ENCODE data around the gene CCDC91. TPM values are rescaled to one million over a fixed set of nuclear protein-coding genes. Genes with fewer than 3 reads are reported as not detected.

Gene CCDC91
- total and polyA plus RNA-seq, 9 of the 15 experiments (the other 6 are each of a cell fraction or from before 2014, with no cell fraction given) = 10.1 to 31.1 (median 26.3) TPM

- TF ChIP-seq TOE1 (IDR thresholded peaks at IDR 0.05; ENCODE audit: borderline replicate concordance) = no peak
- TF ChIP-seq TOE1 (CRISPR knock-in tag; IDR thresholded peaks at IDR 0.05; ENCODE audit: borderline replicate concordance, low read depth) = no peak
Observed at GRCh38 chr12:28374556-28374955, 184.3 kb downstream of the CCDC91 start (continued).

GRCh38 chr12:28378736-28379135, 188.5 kb downstream of the CCDC91 start:
- Histone ChIP-seq H3K36me3 (ENCODE audit: control insufficient read depth, insufficient read depth, low read length) (no peaks in the 10 kb centered on the region; the same call in 2 of the 3 replicates), H3K9ac (ENCODE audit: insufficient read depth in 1 of 2, low read depth in 2 of 2, low read length in 2 of 2) (no peak overlapping the region), H3K4me1 (replicated peaks in 1 of 2; ENCODE audit: control insufficient read depth in 2 of 2, insufficient read depth in 2 of 2, low read length in 2 of 2) (no peaks in the 10 kb centered on the region), H2AFZ (ENCODE audit: low read depth, low read length) (no peak overlapping the region), H3K27ac (ENCODE audit: extremely low read depth, low read depth, low read length) (no peak overlapping the region), H3K27me3 (ENCODE audit: control insufficient read depth in 2 of 2, insufficient read depth in 2 of 2, low read length in 2 of 2) (no peaks in the 10 kb centered on the region), H3K9me3 (replicated peaks; ENCODE audit: control insufficient read depth, insufficient read depth, low read depth, low read length) (no peaks in the 10 kb centered on the region), H3K79me2 (ENCODE audit: control insufficient read depth, insufficient read depth, low read length) (no peaks in the 10 kb centered on the region), H3K9me1 (ENCODE audit: control insufficient read depth, insufficient read depth, low read length) (no peaks in the 10 kb centered on the region), H3K4me2 (ENCODE audit: insufficient read depth, low read length) (no peak overlapping the region), H4K20me1 (replicated peaks; ENCODE audit: control insufficient read depth, insufficient read depth, low read length) (no peaks in the 10 kb centered on the region), H3K4me3 (no peak overlapping the region)
- intact Hi-C loops (cut with micrococcal nuclease) (no loop called here), in situ Hi-C loops (cut with MboI) (no loop called here)
- ATAC-seq (no peak), FAIRE-seq (no peak), DNase-seq (ENCODE audit: extremely low read depth in 1 of 4, low spot score in 3 of 4) (no peak)
- ChIA-PET CTCF (ENCODE audit: low intra/inter-chr PET ratio) (no interaction called here), POLR2A (no interaction called here)
- BruUV-seq (replicated peaks) = no TSS peak
- TF ChIP-seq PML (IDR thresholded peaks at IDR 0.05; ENCODE audit: low read length) (no peak), SRSF7 (optimal IDR thresholded peaks at IDR 0.05; ENCODE audit: low read depth, low read length) (no peak), GTF2F1 (IDR thresholded peaks at IDR 0.05; ENCODE audit: low read depth, low read length) (no peak), NR4A1 (CRISPR knock-in tag; IDR thresholded peaks at IDR 0.05) (no peak), NR4A1 (tag; IDR thresholded peaks at IDR 0.05) (no peak), ZNF318 (IDR thresholded peaks at IDR 0.05; ENCODE audit: borderline replicate concordance in 1 of 2, low read depth in 1 of 2) (no peak), ARID2 (IDR thresholded peaks at IDR 0.05) (no peak), PHF20 (IDR thresholded peaks at IDR 0.05; ENCODE audit: partially characterized antibody) (no peak), HINFP (tag; conservative IDR thresholded peaks at IDR 0.05; ENCODE audit: low read depth) (no peak), BRD4 (IDR thresholded peaks at IDR 0.05) (no peak)
